Activated T-helper 1 cell treated with anti-CD3 and anti-CD28 coated beads, Interleukin-12 subunit alpha, Interleukin-12 subunit beta, Interleukin-2, Interleukin-4 antibody, amounts not matched to agents 30 ng/mL and 10 ng/mL and 1 ng/mL, durations not matched to agents 14 hours and 24 hours and 36 hours (primary cell): ENCODE measurements around the gene MSTO1. TPM values are rescaled to one million over a fixed set of nuclear protein-coding genes. Genes with fewer than 3 reads are reported as not detected.
"Not testable (repeated sequence)": the region's sequence is repeated elsewhere in the genome, so short reads cannot be mapped to it uniquely, and the experiment has no call there.

Source experiments
- DNase-seq: peaks from one replicate; pipeline ENCODE4 v3.0.0; 2021; ENCODE audit warnings: low spot score
- H3K27ac Mint-ChIP-seq: one replicate; pipeline ENCODE4 v1.8.0; 2021; ENCODE audit warnings: mild to moderate bottlenecking, mixed read lengths
- H3K27me3 Mint-ChIP-seq: one replicate; pipeline ENCODE4 v1.8.0; 2022; ENCODE audit warnings: mild to moderate bottlenecking, moderate library complexity, mixed read lengths; ENCODE audit not compliant: insufficient read depth
- H3K36me3 Mint-ChIP-seq: one replicate; pipeline ENCODE4 v1.8.0; 2021; ENCODE audit warnings: low read depth, mixed read lengths
- H3K4me1 Mint-ChIP-seq: one replicate; pipeline ENCODE4 v1.8.0; 2021; ENCODE audit warnings: low read depth, mixed read lengths
- H3K4me3 Mint-ChIP-seq: one replicate; pipeline ENCODE4 v1.8.0; 2021; ENCODE audit warnings: mild to moderate bottlenecking, moderate library complexity, mixed read lengths
- H3K9me3 Mint-ChIP-seq: one replicate; pipeline ENCODE4 v1.8.0; 2021; ENCODE audit warnings: mixed read lengths
- intact Hi-C: fragments of 100-400 bp; cut with micrococcal nuclease; formaldehyde crosslinking; loops from one replicate; pipeline ENCODE4 v1.15.1; 2024
- total RNA-seq: library from RNA; stranded (reverse); gene quantifications from 2 replicates; pipeline ENCODE4 v1.2.3, GENCODE V29; 2022

Gene MSTO1
- total RNA-seq, 1 donor from 2014 or later, result 109 TPM

- Mint-ChIP-seq H3K27ac (no peak overlapping the region), H3K27me3 (no peaks in the 10 kb centered on the region), H3K4me3 (no peak overlapping the region), H3K9me3 (peaks cover 27% of the 10 kb centered on the region), H3K36me3 (peaks cover 7% of the 10 kb centered on the region), H3K4me1 (peaks cover 20% of the 10 kb centered on the region)
- DNase-seq, result no peak
- intact Hi-C loops, result no loop called here
Observed at GRCh38 chr1:155640367-155640766, 30.3 kb downstream of the MSTO1 start.

GRCh38 chr1:155642559-155643180 is 32.7 kb downstream of the MSTO1 start:
- H3K27me3 Mint-ChIP-seq, H3K27ac Mint-ChIP-seq, DNase-seq, H3K4me3 Mint-ChIP-seq, intact Hi-C loops, H3K36me3 Mint-ChIP-seq, H3K4me1 Mint-ChIP-seq: not testable (repeated sequence)
- peaks cover 27% of the 10 kb centered on the region for H3K9me3 Mint-ChIP-seq

GRCh38 chr1:155643230-155643629 is 33.2 kb downstream of the MSTO1 start:
- Mint-ChIP-seq H3K4me3 (no peak overlapping the region), H3K27me3 (no peaks in the 10 kb centered on the region), H3K36me3 (peaks cover 3% of the 10 kb centered on the region), H3K9me3 (peaks cover 27% of the 10 kb centered on the region), H3K27ac (no peak overlapping the region), H3K4me1 (no peaks in the 10 kb centered on the region)
- no peak for DNase-seq
- intact Hi-C loops, result no loop called here

DNA sequence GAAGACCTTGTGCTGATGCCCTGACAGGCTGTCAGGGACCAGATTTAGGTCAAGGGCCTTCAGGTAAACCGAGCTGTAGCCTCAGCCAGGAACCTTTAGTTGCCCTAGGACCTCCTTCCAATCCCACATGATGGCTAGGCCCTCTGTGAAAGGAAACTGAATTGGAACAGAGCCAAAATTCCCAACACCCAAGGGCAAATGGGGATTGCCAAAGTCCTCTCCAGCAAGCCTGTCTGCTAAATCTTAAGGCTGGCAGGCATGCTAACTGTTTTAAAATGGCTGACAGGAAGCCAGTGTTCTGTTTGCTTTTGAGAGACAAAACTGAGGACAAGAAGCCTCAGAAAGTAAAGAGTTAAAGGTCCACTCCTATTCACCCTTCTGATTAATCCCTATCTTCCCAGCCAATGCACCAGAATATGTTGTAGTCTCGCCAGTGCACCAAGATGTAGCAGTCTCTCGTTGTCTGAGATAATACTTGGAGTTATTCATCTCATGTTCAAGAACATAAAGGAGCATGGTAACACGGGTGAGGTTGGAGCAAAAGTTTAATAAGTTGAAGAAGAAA is 35.1 kb downstream of the MSTO1 start:
- Mint-ChIP-seq H3K36me3 (peaks cover 3% of the 10 kb centered on the region), H3K4me1 (no peaks in the 10 kb centered on the region), H3K4me3 (no peak overlapping the region), H3K27ac (no peak overlapping the region), H3K27me3 (no peaks in the 10 kb centered on the region), H3K9me3 (peaks cover 27% of the 10 kb centered on the region)
- DNase-seq, result no peak
- intact Hi-C loops, result no loop called here

DNA sequence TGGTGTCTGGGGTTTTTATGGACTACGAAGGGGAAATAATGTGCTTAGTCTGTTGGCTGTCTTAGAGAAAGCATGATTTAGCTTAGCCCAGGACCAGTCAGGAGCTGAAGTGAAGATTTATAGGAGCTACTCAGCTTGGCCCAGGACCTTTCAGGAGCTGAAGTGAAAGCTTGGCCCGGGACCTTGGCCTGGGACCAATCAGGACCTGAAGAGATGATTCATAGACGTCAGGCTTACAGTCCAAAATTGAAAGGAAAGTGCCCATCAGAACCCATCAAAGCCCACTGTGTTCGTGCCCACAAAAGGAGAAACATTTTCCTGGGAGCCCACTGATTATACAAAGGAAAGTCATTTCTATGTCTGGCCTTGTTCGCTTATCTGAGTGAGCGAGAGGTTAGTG is 35.6 kb downstream of the MSTO1 start:
- intact Hi-C loops, result no loop called here
- Mint-ChIP-seq H3K4me1 (no peaks in the 10 kb centered on the region), H3K27ac (no peak overlapping the region), H3K36me3 (peaks cover 3% of the 10 kb centered on the region), H3K9me3 (peaks cover 27% of the 10 kb centered on the region), H3K4me3 (no peak overlapping the region), H3K27me3 (no peaks in the 10 kb centered on the region)
- DNase-seq, result no peak

GRCh38 chr1:155646307-155646706 is 36.3 kb downstream of the MSTO1 start:
- no peaks in the 10 kb centered on the region for H3K4me1 Mint-ChIP-seq
- H3K4me3 Mint-ChIP-seq, result no peak overlapping the region
- no peak for DNase-seq
- H3K9me3 Mint-ChIP-seq, result peaks cover 25% of the 10 kb centered on the region
- intact Hi-C loops, result no loop called here
- H3K36me3 Mint-ChIP-seq, result peaks cover 3% of the 10 kb centered on the region
- no peak overlapping the region for H3K27ac Mint-ChIP-seq
- no peaks in the 10 kb centered on the region for H3K27me3 Mint-ChIP-seq

GRCh38 chr1:155648207-155649147 is 38.5 kb downstream of the MSTO1 start:
- Mint-ChIP-seq H3K27me3 (peaks cover 3% of the 10 kb centered on the region), H3K4me1 (no peaks in the 10 kb centered on the region), H3K4me3 (no peak overlapping the region), H3K9me3 (peaks cover 4% of the 10 kb centered on the region), H3K36me3 (no peaks in the 10 kb centered on the region), H3K27ac (no peak overlapping the region)
- no peak for DNase-seq
- intact Hi-C loops, result no loop called here

GRCh38 chr1:155649676-155650075 is 39.7 kb downstream of the MSTO1 start:
- no peaks in the 10 kb centered on the region for H3K9me3 Mint-ChIP-seq
- no peaks in the 10 kb centered on the region for H3K4me1 Mint-ChIP-seq
- intact Hi-C loops, result no loop called here
- H3K27me3 Mint-ChIP-seq, result peaks cover 3% of the 10 kb centered on the region
- no peak overlapping the region for H3K4me3 Mint-ChIP-seq
- DNase-seq, result no peak
- no peaks in the 10 kb centered on the region for H3K36me3 Mint-ChIP-seq
- H3K27ac Mint-ChIP-seq, result no peak overlapping the region

GRCh38 chr1:155650231-155650757 is 40.3 kb downstream of the MSTO1 start:
- H3K36me3 Mint-ChIP-seq, result no peaks in the 10 kb centered on the region
- intact Hi-C loops, result no loop called here
- no peak overlapping the region for H3K27ac Mint-ChIP-seq
- no peak for DNase-seq
- H3K9me3 Mint-ChIP-seq, result no peaks in the 10 kb centered on the region
- no peak overlapping the region for H3K4me3 Mint-ChIP-seq
- H3K27me3 Mint-ChIP-seq, result peaks cover 3% of the 10 kb centered on the region
- H3K4me1 Mint-ChIP-seq, result no peaks in the 10 kb centered on the region

GRCh38 chr1:155651861-155652661 is 42.0 kb downstream of the MSTO1 start:
- Mint-ChIP-seq H3K27ac (no peak overlapping the region), H3K36me3 (no peaks in the 10 kb centered on the region), H3K27me3 (peaks cover 3% of the 10 kb centered on the region), H3K4me1 (no peaks in the 10 kb centered on the region), H3K9me3 (no peaks in the 10 kb centered on the region), H3K4me3 (no peak overlapping the region)
- no peak for DNase-seq
- intact Hi-C loops, result no loop called here

- Mint-ChIP-seq H3K4me1 (no peaks in the 10 kb centered on the region), H3K27me3 (peaks cover 3% of the 10 kb centered on the region), H3K27ac (no peak overlapping the region), H3K36me3 (peaks cover 2% of the 10 kb centered on the region), H3K9me3 (no peaks in the 10 kb centered on the region), H3K4me3 (no peak overlapping the region)
- intact Hi-C loops, result no loop called here
- DNase-seq, result no peak
Observed at GRCh38 chr1:155652951-155653350, 42.9 kb downstream of the MSTO1 start.

DNA sequence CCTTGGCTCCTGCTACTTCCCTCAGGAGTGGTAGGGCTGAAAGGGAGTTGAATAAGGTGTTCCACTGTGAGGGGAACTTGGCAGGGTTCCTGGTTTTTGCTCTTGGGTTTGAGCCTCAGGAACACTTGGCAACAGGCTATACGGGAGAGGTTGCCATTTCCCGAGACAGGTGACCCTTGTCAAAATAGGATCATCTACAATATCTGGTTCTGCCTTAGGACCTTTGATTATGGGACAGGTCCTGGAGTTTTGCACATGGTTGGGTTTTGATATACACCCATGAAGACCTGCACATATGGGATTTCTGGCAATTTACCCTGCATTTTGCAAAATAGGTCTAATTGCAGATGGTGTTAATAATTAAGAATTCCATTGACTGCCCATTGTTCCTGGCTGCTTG is 47.4 kb downstream of the MSTO1 start:
- intact Hi-C loops, result no loop called here
- H3K27me3 Mint-ChIP-seq, result no peaks in the 10 kb centered on the region
- DNase-seq, result no peak
- peaks cover 40% of the 10 kb centered on the region for H3K36me3 Mint-ChIP-seq
- no peaks in the 10 kb centered on the region for H3K4me1 Mint-ChIP-seq
- no peaks in the 10 kb centered on the region for H3K9me3 Mint-ChIP-seq
- no peak overlapping the region for H3K4me3 Mint-ChIP-seq
- H3K27ac Mint-ChIP-seq, result no peak overlapping the region
